Prostate gland (tissue), 2 donors: ENCODE data around the gene PABPN1L. TPM values are rescaled to one million over a fixed set of nuclear protein-coding genes. Genes with fewer than 3 reads are reported as not detected.
A peak's percentile ranks its signal among the peaks of the same experiment; 100 is the strongest.

ENCODE experiments used
- DNase-seq: peaks from one replicate; pipeline ENCODE4 v3.0.0-alpha.2; 2019; ENCODE audit warnings: low spot score
- H3K27ac ChIP-seq, 2 donors: fragments of 200-600 bp; sonication (generic); 2 replicates each; pipeline ENCODE4 v1.5.1; 2017 to 2019
- H3K27me3 ChIP-seq: fragments of 200-600 bp; sonication (generic); replicated peaks from 2 replicates; pipeline ENCODE4 v1.5.1; 2019; ENCODE audit not compliant: insufficient read depth
- H3K36me3 ChIP-seq, 2 donors: fragments of 200-600 bp; sonication (generic); 1 replicate in 1 of 2; 2 replicates in 1 of 2; pipeline versions ENCODE4 v1.5.1 to v1.8.1; 2017 to 2019
- H3K4me1 ChIP-seq: fragments of 200-600 bp; sonication (generic); replicated peaks from 2 replicates; pipeline ENCODE4 v1.5.1; 2019
- H3K4me3 ChIP-seq, 2 donors: fragments of 200-600 bp; sonication (generic); 2 replicates each; pipeline ENCODE4 v1.5.1; 2017 to 2019
- H3K9me3 ChIP-seq: fragments of 200-600 bp; sonication (generic); 2 replicates; pipeline ENCODE4 v1.5.1; 2017
- CTCF ChIP-seq, 4 experiments: fragments of 200-600 bp in 2 of 4; fragments of 450-650 bp in 2 of 4; sonication (generic) in 2 of 4; IDR thresholded peaks; 1 replicate in 3 of 4; 2 replicates in 1 of 4; pipeline ENCODE4 v1.5.1; 2016 to 2019; ENCODE audit warnings: antibody characterized with exemption in 4 of 4, mild to moderate bottlenecking in 2 of 4, moderate library complexity in 2 of 4
- POLR2A ChIP-seq: fragments of 450-650 bp; IDR thresholded peaks from one replicate; pipeline ENCODE4 v1.6.1; 2016; ENCODE audit warnings: antibody characterized with exemption, mild to moderate bottlenecking
- POLR2AphosphoS5 ChIP-seq: sonication (generic); formaldehyde crosslinking; IDR thresholded peaks from one replicate; pipeline ENCODE4 v1.6.1; 2017; ENCODE audit warnings: antibody characterized with exemption
- WGBS: methylation state at CpG from one replicate; pipeline ENCODE4 v1.1.5; 2018; 5-methylcytosine and 5-hydroxymethylcytosine counted together
- intact Hi-C: fragments of 100-400 bp; cut with DNase I; formaldehyde crosslinking; loops from one replicate; pipeline ENCODE4 v1.14.2; 2022
- total RNA-seq, 2 donors: library from RNA; depleted of rRNA; stranded (reverse); fragments of >200 nt; gene quantifications; one replicate each; pipeline ENCODE4 v1.1.0, GENCODE V29; 2016

Gene PABPN1L
- total RNA-seq, 2 donors from 2014 or later = 4.1 TPM; not detected in 1

GRCh38 chr16:88848557-88848956 is 17.9 kb downstream of the PABPN1L start:
- no peaks in the 10 kb centered on the region for H3K4me1 ChIP-seq
- 88% methylated on average over 21 of the region's 21 CpGs for WGBS
- H3K9me3 ChIP-seq = no peaks in the 10 kb centered on the region
- no peak for DNase-seq
- no peaks in the 10 kb centered on the region for H3K27me3 ChIP-seq
- no peak for TF ChIP-seq POLR2AphosphoS5
- no peak for TF ChIP-seq CTCF (IDR thresholded peaks at IDR 0.05)
- no peak for TF ChIP-seq POLR2A
- H3K4me3 ChIP-seq = no peak overlapping the region
- no peak overlapping the region for H3K27ac ChIP-seq
- intact Hi-C loops = no loop called here
- H3K36me3 ChIP-seq = no peaks in the 10 kb centered on the region

DNA sequence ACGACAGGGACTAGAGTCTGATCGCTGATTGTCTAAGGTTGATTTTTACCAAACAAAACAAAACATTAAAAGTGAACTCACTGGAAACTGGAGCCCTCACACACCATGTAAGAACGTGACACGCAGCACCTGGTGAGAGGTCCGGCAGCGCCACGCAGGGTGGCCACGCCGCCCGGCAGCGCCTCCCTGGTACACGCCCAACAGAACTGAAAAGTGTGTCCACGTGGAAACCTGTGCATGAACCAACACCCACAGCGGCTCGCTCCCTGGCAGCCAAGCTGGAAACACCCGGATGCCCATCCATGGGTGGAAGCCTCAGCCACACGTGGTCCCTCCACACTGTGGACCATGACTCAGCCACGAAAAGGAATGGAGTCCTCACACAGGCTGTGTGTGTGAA is 18.8 kb downstream of the PABPN1L start:
- no peaks in the 10 kb centered on the region for H3K36me3 ChIP-seq
- WGBS = 93% methylated on average over 18 of the region's 18 CpGs

GRCh38 chr16:88846088-88846487 is 20.4 kb downstream of the PABPN1L start:
- H3K4me3 ChIP-seq = no peak overlapping the region
- WGBS = 98% methylated on average over 9 of the region's 9 CpGs
- intact Hi-C loops = no loop called here
- no peaks in the 10 kb centered on the region for H3K4me1 ChIP-seq
- no peaks in the 10 kb centered on the region for H3K9me3 ChIP-seq
- DNase-seq = no peak
- no peaks in the 10 kb centered on the region for H3K27me3 ChIP-seq
- H3K27ac ChIP-seq = no peak overlapping the region
- no peaks in the 10 kb centered on the region for H3K36me3 ChIP-seq
- no peak for TF ChIP-seq CTCF (IDR thresholded peaks at IDR 0.05)
- no peak for TF ChIP-seq POLR2AphosphoS5
- no peak for TF ChIP-seq POLR2A

More for the DNA sequence above, 18.8 kb downstream of the PABPN1L start:
- Histone ChIP-seq H3K4me3 (no peak overlapping the region), H3K27me3 (no peaks in the 10 kb centered on the region), H3K4me1 (no peaks in the 10 kb centered on the region), H3K27ac (no peak overlapping the region), H3K9me3 (no peaks in the 10 kb centered on the region)
- TF ChIP-seq CTCF (IDR thresholded peaks at IDR 0.05) = no peak
- intact Hi-C loops = no loop called here
- no peak for DNase-seq

GRCh38 chr16:88844419-88845036 is 21.9 kb downstream of the PABPN1L start:
- Histone ChIP-seq H3K27me3 (no peaks in the 10 kb centered on the region), H3K4me3 (no peak overlapping the region), H3K36me3 (peaks cover 0 to 7% of the 10 kb centered on the region in 2 donors), H3K4me1 (no peaks in the 10 kb centered on the region), H3K9me3 (no peaks in the 10 kb centered on the region), H3K27ac (peak overlapping the region in 1 of 2 donors; percentile 39)
- intact Hi-C loops = no loop called here
- 40% methylated on average over 11 of the region's 11 CpGs for WGBS
- no peak for DNase-seq
- no peak for TF ChIP-seq POLR2A
- TF ChIP-seq CTCF (IDR thresholded peaks at IDR 0.05) = peak in 2 of 4 experiments; percentile 18 to 35
- no peak for TF ChIP-seq POLR2AphosphoS5

DNA sequence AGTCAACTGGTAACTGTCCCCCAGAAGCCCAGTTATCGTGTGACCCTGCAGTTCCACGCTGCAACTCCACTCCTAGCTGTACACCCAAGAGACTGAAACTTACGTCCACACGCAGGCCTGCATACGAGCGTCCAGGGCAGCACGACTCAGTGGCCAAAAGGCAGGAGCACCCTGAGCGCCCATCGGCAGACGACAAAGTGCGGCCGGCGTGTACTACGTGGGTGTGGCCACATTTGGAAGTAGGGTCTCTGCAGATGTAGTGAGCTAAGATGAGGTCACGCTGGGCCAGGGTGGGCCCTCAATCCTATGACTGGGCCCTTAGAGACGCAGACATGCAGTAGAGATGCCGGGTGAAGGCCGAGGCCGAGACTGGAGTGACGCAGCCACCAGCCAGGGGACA is 23.2 kb downstream of the PABPN1L start:
- 79% methylated on average over 20 of the region's 20 CpGs for WGBS
- no peak overlapping the region for H3K4me3 ChIP-seq
- no peaks in the 10 kb centered on the region for H3K4me1 ChIP-seq
- TF ChIP-seq CTCF (IDR thresholded peaks at IDR 0.05) (no peak), POLR2A (no peak), POLR2AphosphoS5 (no peak)
- DNase-seq = no peak
- H3K36me3 ChIP-seq = peaks cover 0 to 7% of the 10 kb centered on the region in 2 donors
- no peaks in the 10 kb centered on the region for H3K9me3 ChIP-seq
- no peak overlapping the region for H3K27ac ChIP-seq
- no peaks in the 10 kb centered on the region for H3K27me3 ChIP-seq
- intact Hi-C loops = no loop called here
